Heart left ventricle (tissue), 16 donors: ENCODE data around the gene NRF1. TPM values are rescaled to one million over a fixed set of nuclear protein-coding genes. Genes with fewer than 3 reads are reported as not detected.

ENCODE experiments used
- ATAC-seq, 4 donors: fragments of 200-7000 bp; cut with Tn5 transposase; one replicate each; pipeline ENCODE4 v1.9.1; 2020 to 2022; ENCODE audit warnings: moderate library complexity in 4 of 4, mild to moderate bottlenecking in 3 of 4, moderate number of reproducible peaks in 1 of 4
- DNase-seq, 5 donors: peaks; one replicate each; pipeline ENCODE4 v3.0.0-alpha.2; 2020
- H3K27ac ChIP-seq, 12 donors: fragments of 200-600 bp; sonication (generic) in 4 of 12; one replicate each; pipeline versions ENCODE4 v1.5.0 to v1.8.0; 2016 to 2022; ENCODE audit warnings: mild to moderate bottlenecking in 2 of 12
- H3K27me3 ChIP-seq, 9 donors: fragments of 200-600 bp; sonication (generic) in 2 of 9; one replicate each; pipeline versions ENCODE4 v1.5.1 to v1.8.0; 2016 to 2022; ENCODE audit warnings: mild to moderate bottlenecking in 3 of 9
- H3K36me3 ChIP-seq, 9 donors: fragments of 200-600 bp; sonication (generic) in 2 of 9; one replicate each; pipeline versions ENCODE4 v1.5.0 to v1.8.0; 2018 to 2022; ENCODE audit warnings: mild to moderate bottlenecking in 2 of 9
- H3K4me1 ChIP-seq, 12 donors: fragments of 200-600 bp; sonication (generic) in 4 of 12; one replicate each; pipeline versions ENCODE4 v1.5.0 to v1.8.0; 2016 to 2022; ENCODE audit warnings: mild to moderate bottlenecking in 3 of 12
- H3K4me3 ChIP-seq, 12 donors: fragments of 200-600 bp; sonication (generic) in 4 of 12; one replicate each; pipeline versions ENCODE4 v1.5.0 to v1.8.0; 2017 to 2022; ENCODE audit warnings: mild to moderate bottlenecking in 9 of 12, moderate library complexity in 4 of 12
- H3K9me3 ChIP-seq, 12 donors: fragments of 200-600 bp; sonication (generic) in 4 of 12; one replicate each; pipeline versions ENCODE4 v1.5.0 to v1.8.0; 2016 to 2022; ENCODE audit warnings: mild to moderate bottlenecking in 1 of 12
- CTCF ChIP-seq, 12 donors: fragments of 200-600 bp; sonication (generic) in 4 of 12; IDR thresholded peaks; one replicate each; pipeline versions ENCODE4 v1.5.0 to v1.8.0; 2018 to 2022; ENCODE audit warnings: antibody characterized with exemption in 12 of 12, mild to moderate bottlenecking in 5 of 12
- POLR2A ChIP-seq, 2 donors: fragments of 450-650 bp; IDR thresholded peaks; one replicate each; pipeline ENCODE4 v1.6.1; 2017; ENCODE audit warnings: antibody characterized with exemption in 2 of 2, mild to moderate bottlenecking in 2 of 2, moderate library complexity in 2 of 2
- WGBS, 4 donors: extraction: QIAGEN DNeasy Blood & Tissue Kit in 2 of 4; methylation state at CpG; one replicate each; pipeline versions ENCODE4 v1.1.5 to v1.1.7; 2013 to 2018; 5-methylcytosine and 5-hydroxymethylcytosine counted together
- intact Hi-C, 10 donors: fragments of 100-400 bp; cut with DNase I; formaldehyde crosslinking; loops; one replicate each; pipeline versions ENCODE4 v1.11.1 to v1.14.2; 2022
- polyA plus RNA-seq, 2 donors: library from polyadenylated mRNA; stranded (reverse); fragments of 200-250 nt; gene quantifications; one replicate each; pipeline ENCODE4 v1.2.3, GENCODE V29; 2013
- total RNA-seq, 9 donors: library from RNA; depleted of rRNA in 2 of 9; stranded (reverse); fragments of >200 nt in 2 of 9; fragmentation: NEBNext Ultra II Directional in 3 of 9; extraction: Animal tissue kit (Norgen Biotek cat#: 25700) in 3 of 9; gene quantifications; one replicate each; pipeline versions ENCODE4 v1.1.0 to v1.2.4, GENCODE V29; 2016 to 2023
- donor health status: ischemic (EF 13 %, LVEDD 7.1; RV severe dilation, severe dysfunction).
- donor health status: healthy with polysubstance abuse.
- donor health status: DM: no; HTN: yes; CAD: no.
- donor health status: DM: no; HTN: no; CAD: no.
- donor health status: ischemic (EF 25% LVEDD 6.9; RV normal size, moderate dysfunction).
- donor health status: ischemic (EF 25% LVEDD 5.7; RV mildly dilated, moderate dysfunction).
- donor health status: healthy.
- donor health status: DM: yes; HTN: yes; CAD: no.
- donor health status: ischemic (EF 35%, LVEDD 5.7; RV mildly dilated, moderate dysfunction).
- donor health status: nonischemic (EF 11% LVEDD 7.7; RV severe dilation, severe dysfunction).
- donor health status: DM: yes; HTN: yes; CAD: no.
- donor health status: PGD.
- donor health status: ischemic (EF 29% LVEDD 5.4; RV normal size, mild dysfunction).
- donor health status: nonischemic (EF 23%, LVEDD 6.1; RV moderate dilation, normal function).

NRF1 gene
- total and polyA plus RNA-seq, 11 donors = 6.2 to 20.7 (median 11.9) TPM

GRCh38 chr7:129748356-129749109 lies 137.0 kb downstream of the NRF1 start:
- intact Hi-C loops = no loop called here
- H3K36me3 ChIP-seq = peaks cover 0 to 46% (median 24%) of the 10 kb centered on the region in 9 donors
- peaks cover 0 to 7% (median 0%) of the 10 kb centered on the region in 12 donors for H3K4me1 ChIP-seq
- TF ChIP-seq CTCF (IDR thresholded peaks at IDR 0.05) = no peak
- TF ChIP-seq POLR2A (IDR thresholded peaks at IDR 0.05) = no peak
- H3K4me3 ChIP-seq = no peak overlapping the region
- ATAC-seq (no peak), DNase-seq (no peak)
- no peaks in the 10 kb centered on the region for H3K27me3 ChIP-seq
- H3K9me3 ChIP-seq = no peaks in the 10 kb centered on the region
- whole genome bisulfite sequencing, 4 donors = 88 to 94% (median 92%) methylated on average over 4 of the region's 4 CpGs
- H3K27ac ChIP-seq = no peak overlapping the region

- 92 to 95% (median 93%) methylated on average over 7 of the region's 7 CpGs for WGBS, 4 donors
- TF ChIP-seq CTCF (IDR thresholded peaks at IDR 0.05) = no peak
- TF ChIP-seq POLR2A (IDR thresholded peaks at IDR 0.05) = no peak
- Histone ChIP-seq H3K27ac (no peak overlapping the region), H3K27me3 (no peaks in the 10 kb centered on the region), H3K36me3 (peaks cover 0 to 41% (median 18%) of the 10 kb centered on the region in 9 donors), H3K9me3 (no peaks in the 10 kb centered on the region), H3K4me3 (no peak overlapping the region), H3K4me1 (peaks cover 0 to 7% (median 0%) of the 10 kb centered on the region in 12 donors)
- DNase-seq (no peak), ATAC-seq (no peak)
- intact Hi-C loops = no loop called here
These were observed 138.6 kb downstream of the NRF1 start for GRCh38 chr7:129750091-129750490.

GRCh38 chr7:129750501-129750900 lies 139.0 kb downstream of the NRF1 start:
- Histone ChIP-seq H3K4me1 (peaks cover 0 to 7% (median 0%) of the 10 kb centered on the region in 12 donors), H3K36me3 (peaks cover 0 to 44% (median 22%) of the 10 kb centered on the region in 9 donors), H3K27ac (no peak overlapping the region), H3K9me3 (no peaks in the 10 kb centered on the region), H3K27me3 (no peaks in the 10 kb centered on the region), H3K4me3 (no peak overlapping the region)
- intact Hi-C loops = no loop called here
- 81 to 98% (median 98%) methylated on average over 3 of the region's 3 CpGs for WGBS, 4 donors
- ATAC-seq (no peak), DNase-seq (no peak)
- TF ChIP-seq POLR2A (IDR thresholded peaks at IDR 0.05) (no peak), CTCF (IDR thresholded peaks at IDR 0.05) (no peak)

GRCh38 chr7:129751916-129752315 lies 140.4 kb downstream of the NRF1 start:
- intact Hi-C loops = no loop called here
- Histone ChIP-seq H3K27me3 (no peaks in the 10 kb centered on the region), H3K36me3 (peaks cover 0 to 49% (median 33%) of the 10 kb centered on the region in 9 donors), H3K4me3 (no peak overlapping the region), H3K4me1 (peaks cover 0 to 7% (median 0%) of the 10 kb centered on the region in 12 donors), H3K27ac (no peak overlapping the region), H3K9me3 (no peaks in the 10 kb centered on the region)
- TF ChIP-seq POLR2A (IDR thresholded peaks at IDR 0.05) = no peak
- no peak for TF ChIP-seq CTCF (IDR thresholded peaks at IDR 0.05)
- DNase-seq = no peak
- ATAC-seq = peak in 2 of 4 donors; percentile 80 to 85
- 40 to 67% (median 56%) methylated on average over 1 of the region's 1 CpG for WGBS, 4 donors
